Ovary (tissue), 9 donors: ENCODE results near the gene MAN1C1. TPM values are rescaled to one million over a fixed set of nuclear protein-coding genes. Genes with fewer than 3 reads are reported as not detected.

Source experiments
- DNase-seq, 5 donors: peaks; one replicate each; pipeline ENCODE4 v3.0.0-alpha.2; 2019 to 2020
- H3K27ac ChIP-seq, 2 donors: fragments of 200-600 bp; one replicate each; pipeline versions ENCODE4 v1.5.1 to v1.8.0; 2019 to 2022
- H3K27me3 ChIP-seq: fragments of 200-600 bp; one replicate; pipeline ENCODE4 v1.8.0; 2022
- H3K36me3 ChIP-seq: fragments of 200-600 bp; sonication (generic); one replicate; pipeline ENCODE4 v1.5.1; 2019
- H3K4me1 ChIP-seq: one replicate; pipeline ENCODE4 v1.8.1; 2013; ENCODE audit warnings: mild to moderate bottlenecking, moderate library complexity; ENCODE audit not compliant: insufficient read depth
- H3K4me3 ChIP-seq: fragments of 200-600 bp; sonication (generic); one replicate; pipeline ENCODE4 v1.5.1; 2017
- H3K9me3 ChIP-seq, 2 donors: fragments of 200-600 bp in 1 of 2; sonication (generic) in 1 of 2; one replicate each; pipeline versions ENCODE4 v1.5.1 to v1.8.1; 2013 to 2019; ENCODE audit warnings: mild to moderate bottlenecking in 1 of 2, moderate library complexity in 1 of 2
- CTCF ChIP-seq, 3 donors: fragments of 450-650 bp in 2 of 3; fragments of 200-600 bp in 1 of 3; IDR thresholded peaks; one replicate each; pipeline versions ENCODE4 v1.5.1 to v1.8.0; 2016 to 2022; ENCODE audit warnings: antibody characterized with exemption in 3 of 3, mild to moderate bottlenecking in 1 of 3
- EP300 ChIP-seq: sonication (generic); formaldehyde crosslinking; IDR thresholded peaks from one replicate; pipeline ENCODE4 v1.6.1; 2017; ENCODE audit warnings: antibody characterized with exemption
- POLR2A ChIP-seq: fragments of 450-650 bp; IDR thresholded peaks from one replicate; pipeline ENCODE4 v1.6.1; 2017; ENCODE audit warnings: antibody characterized with exemption, mild to moderate bottlenecking, moderate library complexity
- WGBS, 3 donors: extraction: QIAGEN DNeasy Blood & Tissue Kit in 1 of 3; methylation state at CpG; one replicate each; pipeline versions ENCODE4 v1.1.5 to v1.1.7; 2013 to 2017; 5-methylcytosine and 5-hydroxymethylcytosine counted together
- intact Hi-C, 4 donors: fragments of 100-400 bp; cut with DNase I; formaldehyde crosslinking; loops; one replicate each; pipeline versions ENCODE4 v1.11.0 to v1.15.1; 2022 to 2023
- polyA plus RNA-seq, 2 donors: library from polyadenylated mRNA; stranded (reverse); fragments of 200-250 nt in 1 of 2; fragments of 350-450 nt in 1 of 2; fragmentation: Illumina TruSeq in 1 of 2; extraction: RNeasy Lipid Tissue Mini Kit (QIAGEN cat#74804) in 1 of 2; gene quantifications; one replicate each; pipeline ENCODE4 v1.2.3, GENCODE V29; 2013 to 2014
- total RNA-seq, 7 donors: library from RNA; depleted of rRNA in 2 of 7; stranded (reverse); fragments of >200 nt in 2 of 7; fragmentation: NEBNext Ultra II Directional in 3 of 7; extraction: Animal tissue kit (Norgen Biotek cat#: 25700) in 3 of 7; gene quantifications; one replicate each; pipeline versions ENCODE4 v1.1.0 to v1.2.4, GENCODE V29; 2016 to 2023
- donor health status: DM: no; HTN: no; CAD: no; lungs with moderate emphysema.
- donor health status: DM: no; HTN: no; CAD: no.
- donor health status: Bipolar disorder and iron deficiency.
- donor health status: DM: yes; HTN: yes; CAD: no.
- donor health status: DM: no; HTN: no; CAD: no.
- donor health status: DM: yes; HTN: yes; CAD: no.

The MAN1C1 gene
- total and polyA plus RNA-seq, 9 donors: 18.0 to 59.2 (median 33.1) TPM

DNA sequence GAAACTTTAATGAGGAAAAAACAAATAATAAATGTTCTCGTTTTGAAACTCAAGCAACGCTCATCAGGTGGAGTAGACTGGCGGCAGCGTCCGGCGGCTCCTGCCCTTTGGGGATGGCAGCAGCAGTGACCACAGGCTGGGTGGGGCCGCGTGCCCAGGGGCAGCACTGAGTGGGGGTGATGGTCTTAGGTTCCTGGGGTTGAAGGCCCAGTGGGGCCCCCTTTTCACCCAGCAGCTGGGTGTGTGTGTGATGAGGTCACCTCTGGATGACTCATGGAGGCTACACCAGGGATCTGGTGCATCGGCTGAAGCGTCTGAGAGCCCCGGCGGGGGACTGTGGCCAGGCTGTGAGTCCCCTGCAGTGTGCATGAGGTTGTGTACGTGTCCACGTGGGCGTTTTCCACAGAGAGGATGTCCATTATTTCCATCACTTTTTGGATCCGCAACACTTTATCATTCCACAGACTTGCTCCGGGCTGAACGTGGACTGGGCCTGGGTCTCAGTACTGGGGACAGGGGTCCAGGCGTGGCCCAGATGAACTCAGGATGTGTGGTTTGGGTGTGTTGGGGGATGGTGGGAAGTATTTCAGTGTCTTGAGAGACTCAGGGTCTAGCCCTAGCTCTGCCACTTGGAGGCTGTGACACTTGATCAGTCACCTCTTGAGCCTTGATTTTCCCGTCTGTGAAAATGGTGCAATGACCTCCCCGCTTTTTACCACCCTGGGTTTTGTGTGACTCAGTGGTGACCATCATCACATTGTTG lies 47.6 kb upstream of the MAN1C1 start:
- Histone ChIP-seq H3K4me1 (peaks cover 11% of the 10 kb centered on the region), H3K9me3 (no peaks in the 10 kb centered on the region), H3K36me3 (no peaks in the 10 kb centered on the region), H3K4me3 (no peak overlapping the region), H3K27ac (peak overlapping the region in 1 of 2 donors; percentile 34), H3K27me3 (no peaks in the 10 kb centered on the region)
- peak in 1 of 5 donors; percentile 43 for DNase-seq
- intact Hi-C loops: no loop called here
- TF ChIP-seq CTCF (IDR thresholded peaks at IDR 0.05) (no peak), POLR2A (no peak), EP300 (no peak)
- WGBS, 3 donors: 78 to 81% (median 80%) methylated on average over 21 of the region's 21 CpGs

GRCh38 chr1:25569597-25570396 lies 46.8 kb upstream of the MAN1C1 start:
- peaks cover 11% of the 10 kb centered on the region for H3K4me1 ChIP-seq
- no peaks in the 10 kb centered on the region for H3K36me3 ChIP-seq
- no peak for DNase-seq
- 56 to 66% (median 64%) methylated on average over 18 of the region's 18 CpGs for WGBS, 3 donors
- H3K4me3 ChIP-seq: no peak overlapping the region
- TF ChIP-seq POLR2A: no peak
- no peak for TF ChIP-seq EP300
- TF ChIP-seq CTCF (IDR thresholded peaks at IDR 0.05): no peak
- intact Hi-C loops: no loop called here
- no peaks in the 10 kb centered on the region for H3K9me3 ChIP-seq
- no peak overlapping the region for H3K27ac ChIP-seq
- no peaks in the 10 kb centered on the region for H3K27me3 ChIP-seq

- no peak overlapping the region for H3K4me3 ChIP-seq
- H3K9me3 ChIP-seq: no peaks in the 10 kb centered on the region
- peaks cover 11% of the 10 kb centered on the region for H3K4me1 ChIP-seq
- 79 to 82% (median 80%) methylated on average over 12 of the region's 12 CpGs for WGBS, 3 donors
- TF ChIP-seq POLR2A: no peak
- no peak for TF ChIP-seq CTCF (IDR thresholded peaks at IDR 0.05)
- TF ChIP-seq EP300: no peak
- DNase-seq: no peak
- no peaks in the 10 kb centered on the region for H3K27me3 ChIP-seq
- intact Hi-C loops: no loop called here
- no peaks in the 10 kb centered on the region for H3K36me3 ChIP-seq
- no peak overlapping the region for H3K27ac ChIP-seq
Measured at GRCh38 chr1:25570798-25571521, 45.6 kb upstream of the MAN1C1 start.

- no peak for TF ChIP-seq CTCF (IDR thresholded peaks at IDR 0.05)
- no peak for TF ChIP-seq EP300
- TF ChIP-seq POLR2A: no peak
- peaks cover 11% of the 10 kb centered on the region for H3K4me1 ChIP-seq
- no peak for DNase-seq
- H3K27me3 ChIP-seq: no peaks in the 10 kb centered on the region
- WGBS, 3 donors: 68 to 82% (median 68%) methylated on average over 6 of the region's 6 CpGs
- no peaks in the 10 kb centered on the region for H3K9me3 ChIP-seq
- H3K27ac ChIP-seq: no peak overlapping the region
- H3K36me3 ChIP-seq: no peaks in the 10 kb centered on the region
- no peak overlapping the region for H3K4me3 ChIP-seq
- intact Hi-C loops: no loop called here
Measured at GRCh38 chr1:25571522-25571970, 45.0 kb upstream of the MAN1C1 start.
